IMR-90 (cell line): Measurements from ENCODE around the gene RPN2. TPM values are rescaled to one million over a fixed set of nuclear protein-coding genes. Genes with fewer than 3 reads are reported as not detected.

Experiments
- ATAC-seq: fragments of 200-7000 bp; cut with Tn5 transposase; 2 replicates; pipeline ENCODE4 v1.9.1; 2020; ENCODE audit warnings: low read depth, mild to moderate bottlenecking, moderate library complexity
- BruUV-seq: library from RNA; stranded (reverse); fragments of 400-500 nt; replicated peaks from 2 replicates; lab custom pipeline; 2021; lab: Mats Ljungman, UMichigan
- CTCF ChIA-PET: fragments of 300-600 bp; formaldehyde crosslinking; extraction: SDS; loops from one replicate; lab custom pipeline; 2021; ENCODE audit warnings: antibody characterized with exemption; lab: Yijun Ruan, JAX
- POLR2A ChIA-PET: fragments of 300-600 bp; sonication (Branson Sonifier 250); formaldehyde crosslinking; loops from one replicate; lab custom pipeline; 2022; ENCODE audit warnings: antibody characterized with exemption; ENCODE audit not compliant: unreplicated experiment; lab: Charles Lee
- DNase-seq: peaks from one replicate; pipeline ENCODE4 v3.0.0; 2013
- H2AFZ ChIP-seq: replicated peaks from 2 replicates; pipeline ENCODE3; 2013; ENCODE audit warnings: low read length, mild to moderate bottlenecking; ENCODE audit not compliant: poor library complexity
- H2AK5ac ChIP-seq: 2 replicates; pipeline ENCODE4 v1.6.1; 2013; ENCODE audit warnings: low read depth, low read length, inconsistent platforms
- H2AK9ac ChIP-seq: replicated peaks from 2 replicates; pipeline ENCODE3; 2013; ENCODE audit warnings: mild to moderate bottlenecking, low read depth, low read length, moderate library complexity; ENCODE audit not compliant: poor library complexity
- H2BK120ac ChIP-seq: 2 replicates; pipeline ENCODE4 v1.6.1; 2013; ENCODE audit warnings: low read depth, low read length, inconsistent platforms
- H2BK15ac ChIP-seq: 3 replicates; pipeline ENCODE4 v1.6.1; 2013; ENCODE audit warnings: low read depth, low read length, inconsistent platforms
- H2BK20ac ChIP-seq: 2 replicates; pipeline ENCODE4 v1.6.1; 2013; ENCODE audit warnings: low read depth, mild to moderate bottlenecking, inconsistent platforms, low read length, moderate library complexity
- H2BK5ac ChIP-seq: 2 replicates; pipeline ENCODE4 v1.6.1; 2013; ENCODE audit warnings: mild to moderate bottlenecking, low read depth, low read length, inconsistent platforms; ENCODE audit not compliant: poor library complexity, severe bottlenecking
- H3K14ac ChIP-seq: replicated peaks from 2 replicates; pipeline ENCODE4 v1.6.1; 2013; ENCODE audit warnings: low read depth, low read length, inconsistent platforms
- H3K18ac ChIP-seq: 2 replicates; pipeline ENCODE4 v1.6.1; 2013; ENCODE audit warnings: low read depth, low read length, control low read depth
- H3K23ac ChIP-seq: 2 replicates; pipeline ENCODE4 v1.6.1; 2013; ENCODE audit warnings: low read depth, low read length, inconsistent platforms
- H3K27ac ChIP-seq: 2 replicates; pipeline ENCODE4 v1.5.1; 2013; ENCODE audit warnings: mild to moderate bottlenecking, control low read depth, low read length; ENCODE audit not compliant: insufficient read depth
- H3K27me3 ChIP-seq: 2 replicates; pipeline ENCODE4 v1.6.1; 2013; ENCODE audit warnings: low read length; ENCODE audit not compliant: control insufficient read depth, insufficient read depth
- H3K36me3 ChIP-seq: 2 replicates; pipeline ENCODE4 v1.6.1; 2013; ENCODE audit warnings: low read length, mixed read lengths; ENCODE audit not compliant: control insufficient read depth, insufficient read depth
- H3K4ac ChIP-seq: 2 replicates; pipeline ENCODE4 v1.6.1; 2013; ENCODE audit warnings: low read depth, low read length, inconsistent platforms
- H3K4me1 ChIP-seq: 2 replicates; pipeline ENCODE4 v1.6.1; 2013; ENCODE audit warnings: low read length, mixed read lengths; ENCODE audit not compliant: control insufficient read depth, insufficient read depth
- H3K4me2 ChIP-seq: 2 replicates; pipeline ENCODE4 v1.6.1; 2013; ENCODE audit warnings: low read depth, mild to moderate bottlenecking, control low read depth, low read length, moderate library complexity
- H3K4me3 ChIP-seq: 2 replicates; pipeline ENCODE4 v1.5.1; 2013; ENCODE audit warnings: low read depth, mild to moderate bottlenecking, control low read depth, low read length, moderate library complexity; ENCODE audit not compliant: insufficient read depth
- H3K56ac ChIP-seq: 2 replicates; pipeline ENCODE4 v1.6.1; 2013; ENCODE audit warnings: low read length, inconsistent platforms; ENCODE audit not compliant: insufficient read depth; ENCODE audit errors: extremely low read depth
- H3K79me1 ChIP-seq, 2 experiments: 2 replicates each; pipeline ENCODE4 v1.6.1; 2013; ENCODE audit warnings: low read length in 2 of 2, inconsistent platforms in 1 of 2, low read depth in 1 of 2
- H3K9ac ChIP-seq: 2 replicates; pipeline ENCODE4 v1.6.1; 2013; ENCODE audit warnings: low read depth, low read length, control low read depth
- H3K9me1 ChIP-seq: 2 replicates; pipeline ENCODE4 v1.6.1; 2013; ENCODE audit warnings: low read length, inconsistent platforms; ENCODE audit not compliant: insufficient read depth
- H3K9me3 ChIP-seq: 2 replicates; pipeline ENCODE4 v1.6.1; 2013; ENCODE audit warnings: low read length; ENCODE audit not compliant: control insufficient read depth, insufficient read depth
- H4K20me1 ChIP-seq: 2 replicates; pipeline ENCODE4 v1.6.1; 2013; ENCODE audit warnings: low read length, inconsistent platforms; ENCODE audit not compliant: insufficient read depth
- H4K5ac ChIP-seq: 2 replicates; pipeline ENCODE4 v1.6.1; 2013; ENCODE audit warnings: mild to moderate bottlenecking, low read depth, low read length, control low read depth
- H4K8ac ChIP-seq, 2 experiments: 2 replicates each; pipeline ENCODE4 v1.6.1; 2013; ENCODE audit warnings: low read depth in 2 of 2, low read length in 2 of 2, control low read depth in 1 of 2, inconsistent platforms in 1 of 2
- H4K91ac ChIP-seq: 2 replicates; pipeline ENCODE4 v1.6.1; 2013; ENCODE audit warnings: low read depth, low read length, inconsistent platforms; ENCODE audit not compliant: insufficient read depth
- FOS ChIP-seq: fragments of 150-350 bp; IDR thresholded peaks from 2 replicates; pipeline ENCODE4 v1.6.1; 2016; ENCODE audit warnings: low read depth, low read length
- MAFK ChIP-seq: IDR thresholded peaks from 2 replicates; pipeline ENCODE4 v1.6.1; 2012; ENCODE audit warnings: low read depth, low read length, improper control_type of control experiment
- NFE2L2 ChIP-seq: fragments of 150-350 bp; IDR thresholded peaks from 2 replicates; pipeline ENCODE4 v1.6.1; 2016; ENCODE audit warnings: low read depth, mild to moderate bottlenecking, low read length
- USF2 ChIP-seq: fragments of 150-350 bp; IDR thresholded peaks from 2 replicates; pipeline ENCODE4 v1.6.1; 2017; ENCODE audit warnings: mild to moderate bottlenecking, antibody characterized with exemption, low read length, low read depth
- WGBS, 2 experiments: methylation state at CpG; one replicate each; pipeline versions ENCODE4 v1.1.5 to v1.1.7; 2013; ENCODE audit warnings: missing lambda C conversion rate in 2 of 2; ENCODE audit not compliant: insufficient read length in 1 of 2; ENCODE audit errors: extremely low coverage in 2 of 2; 5-methylcytosine and 5-hydroxymethylcytosine counted together
- dilution Hi-C: fragments of 300-500 bp; cut with HindIII; formaldehyde crosslinking; loops from one replicate; pipeline ENCODE4 v1.14.3; 2018; ENCODE audit warnings: low sequenced_read_pairs; ENCODE audit not compliant: unreplicated experiment
- in situ Hi-C: fragments of 300-500 bp; cut with MboI; formaldehyde crosslinking; loops from 3 replicates; pipeline ENCODE4 v1.14.3; 2019; ENCODE audit warnings: low sequenced_read_pairs, inconsistent platforms, mixed read lengths
- intact Hi-C: fragments of 100-400 bp; cut with micrococcal nuclease; formaldehyde crosslinking; loops from 2 replicates; pipeline ENCODE4 v1.10.0; 2022
- polyA plus RNA-seq, 3 experiments: library from polyadenylated mRNA; depleted of rRNA; stranded (reverse); fragments of >200 nt; gene quantifications; 2 replicates each; pipeline ENCODE4 v1.2.3, GENCODE V29; 2012; ENCODE audit warnings: low replicate concordance in 1 of 3
- total RNA-seq: library from RNA; depleted of rRNA; stranded (reverse); fragments of >200 nt; gene quantifications from 2 replicates; pipeline ENCODE4 v1.2.3, GENCODE V29; 2012

Gene RPN2
- total and polyA plus RNA-seq, 2 of the 4 experiments (the other 2 are of a cell fraction) = 305 to 481 TPM

DNA sequence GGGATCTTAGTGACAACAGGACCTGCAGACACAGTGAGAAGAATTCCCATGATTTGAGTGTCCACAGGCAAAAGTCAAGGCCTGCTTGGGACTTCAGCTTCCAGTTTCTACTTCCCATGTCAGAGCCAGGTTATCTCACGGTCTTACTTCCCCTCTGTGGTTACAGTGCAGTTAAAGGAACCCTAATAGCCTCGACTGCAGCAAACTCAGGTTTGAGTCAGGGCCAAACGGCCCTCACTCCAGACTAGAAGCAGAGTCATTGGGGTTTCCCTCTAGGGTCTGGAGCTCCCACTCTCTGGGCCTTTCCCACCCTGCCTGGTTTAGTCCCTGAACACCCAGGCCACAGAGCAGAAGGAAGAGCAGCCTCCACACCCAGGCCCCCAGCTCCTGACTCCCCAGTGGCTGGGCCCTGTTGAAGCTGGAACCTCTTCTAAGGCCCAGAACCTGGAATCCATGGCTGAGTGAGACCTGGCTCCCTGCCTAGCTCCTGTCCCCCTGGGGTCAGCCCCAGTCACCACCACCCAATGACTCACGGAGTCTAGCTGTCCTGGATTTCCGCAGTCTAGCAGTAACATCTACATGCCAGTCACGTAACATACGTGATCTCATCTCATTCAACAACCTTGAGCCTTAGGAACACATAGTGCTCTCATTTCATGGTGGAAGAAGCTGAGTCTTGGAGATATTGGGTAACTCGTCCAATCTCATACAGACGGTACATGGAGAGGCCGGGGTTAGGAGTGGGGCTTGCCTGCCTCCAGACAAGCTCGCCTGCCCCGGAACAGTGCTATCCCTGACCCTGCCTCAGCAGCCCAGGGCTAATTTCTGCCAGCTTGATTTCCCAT is 91.7 kb downstream of the RPN2 start:
- CTCF ChIA-PET = interaction anchor here (0.7 to 1.1 kb wide), 5 partner anchors 9 to 264 kb away, joined by 3 read pairs; no protein-coding TSS in a partner anchor
- 0 out of 2 replicates have a peak overlapping the region, but pooled peaks have one; percentile 9 for H4K5ac ChIP-seq
- peak overlapping the region; percentile 11; the same call in 1 of the 2 replicates for H2BK20ac ChIP-seq
- in situ Hi-C loops (loop anchor here (5.0 to 25.0 kb wide), 2 partner anchors 262 to 1117 kb away; no protein-coding TSS in a partner anchor), intact Hi-C loops (no loop called here), dilution Hi-C loops (no loop called here)
- no peak overlapping the region for H2BK5ac ChIP-seq
- no peaks in the 10 kb centered on the region for H4K20me1 ChIP-seq
- H3K18ac ChIP-seq = no peak overlapping the region
- peak overlapping the region; percentile 65 for H3K23ac ChIP-seq
- 0 out of 2 replicates have a peak overlapping the region, but pooled peaks have one; percentile 22 for H4K91ac ChIP-seq
- DNase-seq = peak; percentile 50
- no TSS peak for BruUV-seq
- no peak overlapping the region for H2BK15ac ChIP-seq
- POLR2A ChIA-PET = no interaction called here
- H2AK5ac ChIP-seq = no peak overlapping the region; the same call in 1 of the 2 replicates
- H3K56ac ChIP-seq = no peak overlapping the region
- peak overlapping the region; percentile 77 for H2AFZ ChIP-seq
- no peaks in the 10 kb centered on the region for H3K9me3 ChIP-seq
- H3K4me2 ChIP-seq = no peak overlapping the region
- H3K4ac ChIP-seq = peak overlapping the region; percentile 46
- H3K36me3 ChIP-seq = no peaks in the 10 kb centered on the region
- H3K14ac ChIP-seq = peak overlapping the region; percentile 1
- H3K79me1 ChIP-seq = no peaks in the 10 kb centered on the region
- 81% methylated on average over 8 of the region's 12 CpGs; no CpG with 5 or more reads in 1 of the 2 experiments for WGBS, 2 experiments
- no peak overlapping the region for H3K27ac ChIP-seq
- ATAC-seq = no peak
- peak overlapping the region; percentile 23 for H2AK9ac ChIP-seq
- TF ChIP-seq NFE2L2 = no peak
- TF ChIP-seq FOS = no peak
- TF ChIP-seq USF2 = no peak
- TF ChIP-seq MAFK = no peak
- H4K8ac ChIP-seq = peak overlapping the region in 1 of 2 experiments; percentile 15; a peak in 1 of 4 replicates
- 0 out of 2 replicates have a peak overlapping the region, but pooled peaks have one; percentile 29 for H2BK120ac ChIP-seq
- no peaks in the 10 kb centered on the region; the same call in 1 of the 2 replicates for H3K4me1 ChIP-seq
- H3K4me3 ChIP-seq = no peak overlapping the region
- no peaks in the 10 kb centered on the region for H3K9me1 ChIP-seq
- peaks cover 7% of the 10 kb centered on the region for H3K27me3 ChIP-seq
- H3K9ac ChIP-seq = no peak overlapping the region
